Measurements from ENCODE around the gene ANO7. TPM values are rescaled to one million over a fixed set of nuclear protein-coding genes. Genes with fewer than 3 reads are reported as not detected.

ANO7 gene
- polyA plus RNA-seq, 1 of the 3 experiments (the other 2 are of a cell fraction): 0.81 TPM

DNA sequence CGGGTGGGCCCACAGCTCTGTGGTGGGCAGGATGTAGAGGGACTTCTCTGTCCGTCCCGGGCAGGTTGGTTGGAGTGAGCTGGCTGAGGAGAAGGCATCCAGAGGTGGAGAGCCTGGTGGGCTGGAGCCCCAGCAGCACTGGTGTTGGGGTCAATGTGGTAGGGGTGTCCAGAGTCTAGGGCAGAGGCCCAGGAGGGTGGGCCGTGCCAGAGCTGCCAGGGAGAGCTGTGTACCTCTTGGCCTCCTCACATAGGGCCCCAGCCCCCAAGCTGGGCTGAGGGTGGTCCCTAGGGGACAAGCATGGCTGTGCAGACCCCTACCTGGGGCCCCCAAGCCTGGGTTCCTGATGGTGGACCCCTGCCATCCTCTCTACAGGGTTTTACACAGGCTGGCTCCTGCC is 16.0 kb downstream of the ANO7 start:
- DNase-seq: no peak
- POLR2A ChIA-PET: no interaction called here
- no peak for TF ChIP-seq MEF2A (IDR thresholded peaks at IDR 0.05; ENCODE audit: borderline replicate concordance, low read depth)
- TF ChIP-seq TCF12 (IDR thresholded peaks at IDR 0.05): no peak
- no peak for TF ChIP-seq RAD21 (IDR thresholded peaks at IDR 0.05; ENCODE audit: low read length)
- TF ChIP-seq, protein P1, sequence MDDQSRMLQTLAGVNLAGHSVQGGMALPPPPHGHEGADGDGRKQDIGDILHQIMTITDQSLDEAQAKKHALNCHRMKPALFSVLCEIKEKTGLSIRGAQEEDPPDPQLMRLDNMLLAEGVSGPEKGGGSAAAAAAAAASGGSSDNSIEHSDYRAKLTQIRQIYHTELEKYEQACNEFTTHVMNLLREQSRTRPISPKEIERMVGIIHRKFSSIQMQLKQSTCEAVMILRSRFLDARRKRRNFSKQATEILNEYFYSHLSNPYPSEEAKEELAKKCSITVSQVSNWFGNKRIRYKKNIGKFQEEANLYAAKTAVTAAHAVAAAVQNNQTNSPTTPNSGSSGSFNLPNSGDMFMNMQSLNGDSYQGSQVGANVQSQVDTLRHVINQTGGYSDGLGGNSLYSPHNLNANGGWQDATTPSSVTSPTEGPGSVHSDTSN (IDR thresholded peaks at IDR 0.05): no peak
- TF ChIP-seq EP300 (IDR thresholded peaks at IDR 0.05; ENCODE audit: borderline replicate concordance in 1 of 2, low read depth in 1 of 2, low read length in 1 of 2): no peak
- TF ChIP-seq RCOR1 (IDR thresholded peaks at IDR 0.05; ENCODE audit: low read length): no peak
- TF ChIP-seq, protein P2, sequence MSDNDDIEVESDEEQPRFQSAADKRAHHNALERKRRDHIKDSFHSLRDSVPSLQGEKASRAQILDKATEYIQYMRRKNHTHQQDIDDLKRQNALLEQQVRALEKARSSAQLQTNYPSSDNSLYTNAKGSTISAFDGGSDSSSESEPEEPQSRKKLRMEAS (IDR thresholded peaks at IDR 0.05; ENCODE audit: low read depth): no peak
- TF ChIP-seq GATA2 (CRISPR knock-in tag; IDR thresholded peaks at IDR 0.05): no peak
- no peak for TF ChIP-seq MXI1 (IDR thresholded peaks at IDR 0.05; ENCODE audit: low read depth, low read length)
- TF ChIP-seq, protein P3, sequence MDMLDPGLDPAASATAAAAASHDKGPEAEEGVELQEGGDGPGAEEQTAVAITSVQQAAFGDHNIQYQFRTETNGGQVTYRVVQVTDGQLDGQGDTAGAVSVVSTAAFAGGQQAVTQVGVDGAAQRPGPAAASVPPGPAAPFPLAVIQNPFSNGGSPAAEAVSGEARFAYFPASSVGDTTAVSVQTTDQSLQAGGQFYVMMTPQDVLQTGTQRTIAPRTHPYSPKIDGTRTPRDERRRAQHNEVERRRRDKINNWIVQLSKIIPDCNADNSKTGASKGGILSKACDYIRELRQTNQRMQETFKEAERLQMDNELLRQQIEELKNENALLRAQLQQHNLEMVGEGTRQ (IDR thresholded peaks at IDR 0.05; ENCODE audit: borderline replicate concordance, low read depth, low read length): no peak
- TF ChIP-seq, protein P4, sequence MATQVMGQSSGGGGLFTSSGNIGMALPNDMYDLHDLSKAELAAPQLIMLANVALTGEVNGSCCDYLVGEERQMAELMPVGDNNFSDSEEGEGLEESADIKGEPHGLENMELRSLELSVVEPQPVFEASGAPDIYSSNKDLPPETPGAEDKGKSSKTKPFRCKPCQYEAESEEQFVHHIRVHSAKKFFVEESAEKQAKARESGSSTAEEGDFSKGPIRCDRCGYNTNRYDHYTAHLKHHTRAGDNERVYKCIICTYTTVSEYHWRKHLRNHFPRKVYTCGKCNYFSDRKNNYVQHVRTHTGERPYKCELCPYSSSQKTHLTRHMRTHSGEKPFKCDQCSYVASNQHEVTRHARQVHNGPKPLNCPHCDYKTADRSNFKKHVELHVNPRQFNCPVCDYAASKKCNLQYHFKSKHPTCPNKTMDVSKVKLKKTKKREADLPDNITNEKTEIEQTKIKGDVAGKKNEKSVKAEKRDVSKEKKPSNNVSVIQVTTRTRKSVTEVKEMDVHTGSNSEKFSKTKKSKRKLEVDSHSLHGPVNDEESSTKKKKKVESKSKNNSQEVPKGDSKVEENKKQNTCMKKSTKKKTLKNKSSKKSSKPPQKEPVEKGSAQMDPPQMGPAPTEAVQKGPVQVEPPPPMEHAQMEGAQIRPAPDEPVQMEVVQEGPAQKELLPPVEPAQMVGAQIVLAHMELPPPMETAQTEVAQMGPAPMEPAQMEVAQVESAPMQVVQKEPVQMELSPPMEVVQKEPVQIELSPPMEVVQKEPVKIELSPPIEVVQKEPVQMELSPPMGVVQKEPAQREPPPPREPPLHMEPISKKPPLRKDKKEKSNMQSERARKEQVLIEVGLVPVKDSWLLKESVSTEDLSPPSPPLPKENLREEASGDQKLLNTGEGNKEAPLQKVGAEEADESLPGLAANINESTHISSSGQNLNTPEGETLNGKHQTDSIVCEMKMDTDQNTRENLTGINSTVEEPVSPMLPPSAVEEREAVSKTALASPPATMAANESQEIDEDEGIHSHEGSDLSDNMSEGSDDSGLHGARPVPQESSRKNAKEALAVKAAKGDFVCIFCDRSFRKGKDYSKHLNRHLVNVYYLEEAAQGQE (IDR thresholded peaks at IDR 0.05; ENCODE audit: low read depth, low read length): no peak

DNA sequence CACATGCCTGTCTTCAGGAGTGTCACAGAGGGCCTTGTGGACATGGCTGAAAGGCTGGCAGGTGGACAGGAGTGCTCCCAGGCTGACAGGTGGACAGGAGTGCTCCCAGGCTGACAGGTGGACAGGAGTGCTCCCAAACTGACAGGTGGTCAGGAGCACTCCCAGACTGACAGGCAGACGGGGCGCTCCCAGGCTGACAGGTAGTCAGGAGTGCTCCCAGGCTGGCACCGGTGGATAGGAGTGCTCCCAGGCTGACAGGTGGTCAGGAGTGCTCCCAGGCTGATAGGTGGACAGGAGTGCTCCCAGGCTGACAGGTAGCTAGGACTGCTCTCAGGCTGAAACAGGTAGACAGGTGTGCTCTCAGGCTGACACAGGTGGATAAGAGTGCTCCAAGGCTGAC is 16.6 kb downstream of the ANO7 start:
- H3K4me1 ChIP-seq (ENCODE audit: control insufficient read depth in 1 of 2, insufficient read depth in 2 of 2, low read depth in 1 of 2, low read length in 1 of 2): peaks cover 0 to 10% of the 10 kb centered on the region in 2 experiments; a peak in 1 of 4 replicates
- H4K20me1 ChIP-seq (ENCODE audit: insufficient read depth): no peaks in the 10 kb centered on the region
- no peaks in the 10 kb centered on the region for H3K79me2 ChIP-seq (ENCODE audit: insufficient read depth)
- CTCF ChIA-PET: no interaction called here
- H3K36me3 ChIP-seq (replicated peaks in 1 of 2; ENCODE audit: control insufficient read depth in 1 of 2, insufficient read depth in 2 of 2, low read length in 1 of 2): no peaks in the 10 kb centered on the region
- H3F3A ChIP-seq (replicated peaks; ENCODE audit: insufficient read depth): no peaks in the 10 kb centered on the region
- TF ChIP-seq EP300 (IDR thresholded peaks at IDR 0.05; ENCODE audit: borderline replicate concordance in 1 of 2, low read depth in 1 of 2, low read length in 1 of 2) (no peak), RAD21 (IDR thresholded peaks at IDR 0.05; ENCODE audit: low read length) (no peak), MEF2A (IDR thresholded peaks at IDR 0.05; ENCODE audit: borderline replicate concordance, low read depth) (no peak)
- TF ChIP-seq, protein P1 (IDR thresholded peaks at IDR 0.05): no peak
- H3K9ac ChIP-seq: no peak overlapping the region
- no peak overlapping the region for H3K4me3 ChIP-seq (ENCODE audit: low read depth in 2 of 2, low read length in 1 of 2)
- POLR2A ChIA-PET: no interaction called here
- no peaks in the 10 kb centered on the region for H3K27me3 ChIP-seq (ENCODE audit: insufficient read depth)
- 60% methylated on average over 1 of the region's 3 CpGs for WGBS (ENCODE audit: low lambda C conversion rate)
- no peak overlapping the region for H3K4me2 ChIP-seq
- no peaks in the 10 kb centered on the region for H3K9me3 ChIP-seq
- H2AFZ ChIP-seq (ENCODE audit: low read depth): no peak overlapping the region
- no peaks in the 10 kb centered on the region for H3K9me2 ChIP-seq
- H3K27ac ChIP-seq (ENCODE audit: low read depth in 2 of 2, low read length in 1 of 2): no peak overlapping the region
- DNase-seq: no peak

More for the DNA sequence above, 16.0 kb downstream of the ANO7 start:
- H3K9me3 ChIP-seq: no peaks in the 10 kb centered on the region
- no peak overlapping the region for H2AFZ ChIP-seq (ENCODE audit: low read depth)
- 100% methylated on average over 1 of the region's 4 CpGs for whole genome bisulfite sequencing (ENCODE audit: low lambda C conversion rate)
- H3K4me3 ChIP-seq (ENCODE audit: low read depth in 2 of 2, low read length in 1 of 2): no peak overlapping the region
- H3K4me2 ChIP-seq: no peak overlapping the region
- H3K36me3 ChIP-seq (replicated peaks in 1 of 2; ENCODE audit: control insufficient read depth in 1 of 2, insufficient read depth in 2 of 2, low read length in 1 of 2): no peaks in the 10 kb centered on the region
- H3K27ac ChIP-seq (ENCODE audit: low read depth in 2 of 2, low read length in 1 of 2): no peak overlapping the region
- H3K9me2 ChIP-seq: no peaks in the 10 kb centered on the region
- CTCF ChIA-PET: interaction anchor here (0.5 kb wide), 1 partner anchor 330 kb away, joined by 3 read pairs; no protein-coding TSS in a partner anchor
- no peaks in the 10 kb centered on the region for H3K27me3 ChIP-seq (ENCODE audit: insufficient read depth)
- H4K20me1 ChIP-seq (ENCODE audit: insufficient read depth): no peaks in the 10 kb centered on the region
- H3F3A ChIP-seq (replicated peaks; ENCODE audit: insufficient read depth): no peaks in the 10 kb centered on the region
- peaks cover 0 to 10% of the 10 kb centered on the region in 2 experiments; a peak in 1 of 4 replicates for H3K4me1 ChIP-seq (ENCODE audit: control insufficient read depth in 1 of 2, insufficient read depth in 2 of 2, low read depth in 1 of 2, low read length in 1 of 2)
- H3K9ac ChIP-seq: no peak overlapping the region
- no peaks in the 10 kb centered on the region for H3K79me2 ChIP-seq (ENCODE audit: insufficient read depth)

All from SK-N-SH (cell line).